Brain microvascular endothelial cell (primary cell): ENCODE results near the gene LSP1.

ENCODE experiments used
- DNase-seq: peaks from one replicate; pipeline ENCODE4 v3.0.0-alpha.2; 2020
- H3K27ac ChIP-seq: fragments of 250-450 bp; sonication (Bioruptor Pico); 2 replicates; pipeline ENCODE4 v1.5.1; 2020; ENCODE audit warnings: mild to moderate bottlenecking, moderate library complexity
- H3K27me3 ChIP-seq: fragments of 250-450 bp; sonication (Bioruptor Pico); replicated peaks from 2 replicates; pipeline ENCODE4 v1.5.1; 2020; ENCODE audit warnings: mild to moderate bottlenecking
- H3K36me3 ChIP-seq: fragments of 250-450 bp; sonication (Bioruptor Pico); replicated peaks from 2 replicates; pipeline ENCODE4 v1.5.1; 2020; ENCODE audit warnings: mild to moderate bottlenecking
- H3K4me3 ChIP-seq: 2 replicates; pipeline ENCODE4 v1.5.1; 2011; ENCODE audit warnings: low read depth, mild to moderate bottlenecking, control low read depth, low read length, moderate library complexity
- in situ Hi-C: cut with HindIII; loops from 2 replicates; pipeline ENCODE4 v1.10.0; 2017; ENCODE audit warnings: low sequenced_read_pairs, low pct_ligation_motif_present
- TF ChIP-seq, protein P1 (sequence below): IDR thresholded peaks from 2 replicates; pipeline ENCODE4 v1.5.1; 2011; ENCODE audit warnings: low read depth, mild to moderate bottlenecking, moderate library complexity, low read length, control low read depth, inconsistent platforms; ENCODE audit errors: missing control alignments

The LSP1 gene

DNA sequence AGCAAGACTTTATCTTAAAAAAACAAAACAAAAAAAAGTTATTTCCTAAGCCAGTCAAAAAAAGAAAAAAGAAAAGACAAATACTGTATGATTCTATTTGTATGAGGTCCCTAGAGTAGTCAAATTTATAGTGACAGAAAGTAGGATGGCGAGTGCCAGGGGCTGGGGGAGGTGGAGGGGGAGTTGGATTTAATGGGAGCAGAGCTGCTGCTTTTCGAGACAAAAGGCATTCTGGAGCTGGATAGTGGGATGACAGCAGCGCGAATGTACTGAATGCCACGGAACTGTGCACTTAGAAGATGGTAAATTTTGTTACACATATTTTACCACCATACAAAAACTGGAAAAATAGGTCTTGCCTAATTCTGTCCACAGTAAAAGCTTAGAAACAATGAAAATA is 35.9 kb upstream of the LSP1 start:
- Histone ChIP-seq H3K27me3 (no peaks in the 10 kb centered on the region), H3K27ac (no peak overlapping the region), H3K4me3 (no peak overlapping the region), H3K36me3 (no peaks in the 10 kb centered on the region)
- DNase-seq: no peak
- TF ChIP-seq, protein P1, sequence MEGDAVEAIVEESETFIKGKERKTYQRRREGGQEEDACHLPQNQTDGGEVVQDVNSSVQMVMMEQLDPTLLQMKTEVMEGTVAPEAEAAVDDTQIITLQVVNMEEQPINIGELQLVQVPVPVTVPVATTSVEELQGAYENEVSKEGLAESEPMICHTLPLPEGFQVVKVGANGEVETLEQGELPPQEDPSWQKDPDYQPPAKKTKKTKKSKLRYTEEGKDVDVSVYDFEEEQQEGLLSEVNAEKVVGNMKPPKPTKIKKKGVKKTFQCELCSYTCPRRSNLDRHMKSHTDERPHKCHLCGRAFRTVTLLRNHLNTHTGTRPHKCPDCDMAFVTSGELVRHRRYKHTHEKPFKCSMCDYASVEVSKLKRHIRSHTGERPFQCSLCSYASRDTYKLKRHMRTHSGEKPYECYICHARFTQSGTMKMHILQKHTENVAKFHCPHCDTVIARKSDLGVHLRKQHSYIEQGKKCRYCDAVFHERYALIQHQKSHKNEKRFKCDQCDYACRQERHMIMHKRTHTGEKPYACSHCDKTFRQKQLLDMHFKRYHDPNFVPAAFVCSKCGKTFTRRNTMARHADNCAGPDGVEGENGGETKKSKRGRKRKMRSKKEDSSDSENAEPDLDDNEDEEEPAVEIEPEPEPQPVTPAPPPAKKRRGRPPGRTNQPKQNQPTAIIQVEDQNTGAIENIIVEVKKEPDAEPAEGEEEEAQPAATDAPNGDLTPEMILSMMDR: no peak
- in situ Hi-C loops: no loop called here

DNA sequence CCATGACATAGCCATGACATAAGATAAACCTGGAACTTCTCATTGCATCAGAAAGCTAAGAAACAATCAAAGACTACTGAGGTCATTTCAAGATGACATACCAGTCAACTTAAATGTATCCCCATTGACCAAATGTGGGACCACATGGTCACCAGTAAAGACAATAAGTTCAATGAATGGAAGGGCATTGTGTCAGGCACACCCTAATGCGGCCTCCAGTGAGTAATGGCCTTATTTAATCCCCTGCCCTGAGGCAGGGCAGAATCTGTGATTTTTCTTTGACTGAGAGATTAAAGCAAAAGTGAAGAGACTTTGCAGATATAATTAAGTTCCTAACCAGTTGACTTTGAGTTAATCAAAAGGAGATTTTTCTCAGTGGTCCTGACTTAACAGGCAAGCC is 35.4 kb upstream of the LSP1 start:
- H3K27ac ChIP-seq: no peak overlapping the region
- H3K4me3 ChIP-seq: no peak overlapping the region
- DNase-seq: no peak
- TF ChIP-seq, protein P1: no peak
- no peaks in the 10 kb centered on the region for H3K36me3 ChIP-seq
- H3K27me3 ChIP-seq: no peaks in the 10 kb centered on the region
- in situ Hi-C loops: no loop called here

DNA sequence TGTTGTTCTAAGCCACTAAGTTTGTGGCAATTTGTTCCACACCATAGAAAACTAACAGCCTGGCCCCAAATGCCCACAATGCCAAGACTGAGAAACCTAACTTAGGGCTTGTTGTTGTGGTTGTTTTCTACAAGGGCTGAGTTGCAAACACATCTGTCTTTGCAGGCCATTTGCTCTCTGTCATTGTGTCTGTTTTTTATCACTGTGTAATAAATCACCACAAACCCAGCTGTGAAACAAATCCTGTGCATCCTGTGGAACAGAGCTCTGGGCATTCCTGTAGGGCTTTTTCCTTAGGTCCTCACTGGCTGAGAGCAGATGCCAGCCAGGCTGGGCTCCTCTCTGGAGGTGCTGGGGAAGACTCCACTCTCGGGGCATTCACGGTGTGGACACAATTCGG is 33.8 kb upstream of the LSP1 start:
- H3K4me3 ChIP-seq: no peak overlapping the region
- in situ Hi-C loops: no loop called here
- DNase-seq: no peak
- TF ChIP-seq, protein P1: no peak
- H3K27ac ChIP-seq: no peak overlapping the region
- H3K36me3 ChIP-seq: no peaks in the 10 kb centered on the region
- H3K27me3 ChIP-seq: no peaks in the 10 kb centered on the region

DNA sequence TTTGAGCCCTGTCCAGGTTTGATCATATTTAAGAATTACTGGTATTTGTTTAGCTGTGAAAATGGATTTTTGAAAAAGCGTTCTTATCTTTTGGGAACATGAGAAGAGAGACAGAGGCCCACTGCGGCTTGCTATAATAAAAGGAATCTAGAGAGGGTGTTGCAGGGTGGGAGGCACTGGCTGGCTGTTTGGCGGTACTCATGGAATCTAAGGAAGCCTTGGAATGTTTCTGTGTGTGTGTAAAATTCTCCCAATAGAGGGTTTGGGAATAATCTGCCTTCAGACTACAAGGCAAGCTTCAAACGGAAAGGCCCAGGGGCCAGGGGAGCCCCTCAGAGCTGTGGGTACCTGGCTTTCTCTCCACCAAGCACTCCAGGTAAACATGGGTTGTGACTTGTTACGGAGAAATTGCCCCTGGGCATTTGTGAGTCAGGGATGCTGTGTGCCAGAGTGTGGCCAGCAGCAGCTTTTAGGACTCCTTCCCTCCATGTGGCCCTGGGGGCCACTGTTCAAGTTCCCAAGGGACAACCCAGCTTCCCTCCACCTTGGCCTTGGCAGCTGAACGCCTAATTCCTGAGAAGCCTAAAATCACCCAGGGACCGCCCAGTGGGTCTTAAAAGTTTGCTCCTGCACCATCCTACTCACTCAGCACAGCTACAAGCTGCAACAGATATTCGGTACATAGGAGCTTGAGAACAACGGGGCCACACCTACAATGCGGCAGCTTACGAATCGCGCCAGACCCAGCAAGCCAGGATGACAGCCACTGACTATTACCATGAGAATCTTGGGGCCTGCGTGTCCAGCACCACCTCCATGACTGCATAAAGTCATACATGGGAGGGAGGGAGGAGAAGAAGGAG is 32.2 kb upstream of the LSP1 start:
- H3K27me3 ChIP-seq: no peaks in the 10 kb centered on the region
- peak; percentile 21 for DNase-seq
- in situ Hi-C loops: no loop called here

DNA sequence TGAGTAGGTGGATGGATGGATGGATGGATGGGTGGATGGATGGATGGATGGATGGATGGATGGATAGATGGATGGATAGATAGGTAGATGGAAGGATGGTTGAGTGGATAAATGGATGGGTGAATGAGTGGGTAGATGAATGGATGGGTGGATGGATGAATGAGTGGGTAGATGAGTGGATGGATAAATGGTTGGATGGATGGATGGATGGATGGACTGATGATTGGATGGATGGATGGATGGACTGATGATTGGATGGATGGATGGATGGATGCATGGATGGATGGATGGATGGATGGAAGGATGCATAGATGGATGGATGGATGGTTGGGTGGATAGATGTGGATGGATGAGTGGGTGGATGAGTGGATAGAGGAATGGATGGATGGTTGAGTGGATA is 31.3 kb upstream of the LSP1 start:
- in situ Hi-C loops: no loop called here
- Histone ChIP-seq H3K36me3 (no peaks in the 10 kb centered on the region), H3K27ac (no peak overlapping the region), H3K4me3 (no peak overlapping the region), H3K27me3 (no peaks in the 10 kb centered on the region)
- TF ChIP-seq, protein P1: no peak
- no peak for DNase-seq

More for the DNA sequence above, 32.2 kb upstream of the LSP1 start:
- Histone ChIP-seq H3K27ac (no peak overlapping the region), H3K36me3 (no peaks in the 10 kb centered on the region), H3K4me3 (no peak overlapping the region)
- TF ChIP-seq, protein P1: no peak
